Type B pancreatic cell (in vitro differentiated cells): ENCODE results near the gene RHOF. TPM values are rescaled to one million over a fixed set of nuclear protein-coding genes. Genes with fewer than 3 reads are reported as not detected.

Experiments
- DNase-seq: peaks from one replicate; pipeline ENCODE4 v3.0.0; 2021; ENCODE audit warnings: mixed read lengths; ENCODE audit not compliant: unreplicated experiment; ENCODE audit errors: extremely low spot score
- H3K27ac Mint-ChIP-seq: 2 replicates; pipeline ENCODE4 v1.8.0; 2021; ENCODE audit warnings: mild to moderate bottlenecking, mixed read lengths
- H3K27me3 Mint-ChIP-seq: 2 replicates; pipeline ENCODE4 v1.8.0; 2021; ENCODE audit warnings: mixed read lengths
- H3K36me3 Mint-ChIP-seq: 2 replicates; pipeline ENCODE4 v1.8.0; 2021; ENCODE audit warnings: mixed read lengths
- H3K4me1 Mint-ChIP-seq: one replicate; pipeline ENCODE4 v1.8.0; 2021; ENCODE audit warnings: mixed read lengths; ENCODE audit not compliant: unreplicated experiment
- H3K4me3 Mint-ChIP-seq: 2 replicates; pipeline ENCODE4 v1.8.0; 2021; ENCODE audit warnings: mild to moderate bottlenecking, mixed read lengths
- H3K9me3 Mint-ChIP-seq: 2 replicates; pipeline ENCODE4 v1.8.0; 2021; ENCODE audit warnings: mixed read lengths
- CTCF ChIP-seq: fragments of 200-600 bp; sonication (generic); conservative IDR thresholded peaks from 2 replicates; pipeline ENCODE4 v1.5.0; 2021; ENCODE audit warnings: antibody characterized with exemption, mild to moderate bottlenecking
- total RNA-seq: library from RNA; stranded (reverse); gene quantifications from 2 replicates; pipeline ENCODE4 v1.2.1, GENCODE V29; 2021; ENCODE audit warnings: low replicate concordance

The RHOF gene
- total RNA-seq, 1 donor from 2014 or later = 26.0 TPM

GRCh38 chr12:121796855-121797751 is 3.6 kb upstream of the RHOF start:
- Mint-ChIP-seq H3K4me1 (peaks cover 40% of the 10 kb centered on the region), H3K4me3 (peak overlapping the region; percentile 92), H3K9me3 (no peaks in the 10 kb centered on the region), H3K36me3 (peaks cover 18% of the 10 kb centered on the region), H3K27ac (peak overlapping the region; percentile 96), H3K27me3 (peaks cover 3% of the 10 kb centered on the region)
- DNase-seq = no peak
- peak; percentile 43 for TF ChIP-seq CTCF

GRCh38 chr12:121795034-121795968 is 1.8 kb upstream of the RHOF start:
- DNase-seq = peak; percentile 90
- TF ChIP-seq CTCF = peak; percentile 93
- H3K27me3 Mint-ChIP-seq = peaks cover 3% of the 10 kb centered on the region
- peak overlapping the region; percentile 88 for H3K4me3 Mint-ChIP-seq
- H3K36me3 Mint-ChIP-seq = peaks cover 9% of the 10 kb centered on the region
- H3K27ac Mint-ChIP-seq = peak overlapping the region; percentile 99
- H3K4me1 Mint-ChIP-seq = peaks cover 43% of the 10 kb centered on the region
- H3K9me3 Mint-ChIP-seq = no peaks in the 10 kb centered on the region

- Mint-ChIP-seq H3K36me3 (peaks cover 9% of the 10 kb centered on the region), H3K4me1 (peaks cover 50% of the 10 kb centered on the region), H3K4me3 (peak overlapping the region; percentile 88), H3K9me3 (no peaks in the 10 kb centered on the region), H3K27me3 (peaks cover 3% of the 10 kb centered on the region), H3K27ac (peak overlapping the region; percentile 99)
- no peak for DNase-seq
- TF ChIP-seq CTCF = no peak
Observed at GRCh38 chr12:121794534-121795033, 1.1 kb upstream of the RHOF start.

- DNase-seq = peak; percentile 96
- Mint-ChIP-seq H3K4me3 (peak overlapping the region; percentile 88), H3K27ac (peak overlapping the region; percentile 99), H3K9me3 (no peaks in the 10 kb centered on the region), H3K27me3 (peaks cover 3% of the 10 kb centered on the region), H3K36me3 (peaks cover 5% of the 10 kb centered on the region), H3K4me1 (peaks cover 46% of the 10 kb centered on the region)
- TF ChIP-seq CTCF = peak; percentile 99
Observed at GRCh38 chr12:121793838-121794533, 498 bp upstream of the RHOF start.
